K562 (cell line): ENCODE measurements around the gene MAML3. TPM values are rescaled to one million over a fixed set of nuclear protein-coding genes. Genes with fewer than 3 reads are reported as not detected.

ENCODE experiments used
- ATAC-seq: fragments of 200-7000 bp; cut with Tn5 transposase; 3 replicates; pipeline ENCODE4 v1.9.1; 2020; ENCODE audit warnings: moderate library complexity
- BruUV-seq: library from RNA; stranded (reverse); fragments of 400-500 nt; replicated peaks from 2 replicates; lab custom pipeline; 2021; lab: Mats Ljungman, UMichigan
- CTCF ChIA-PET: fragments of 300-600 bp; formaldehyde crosslinking; extraction: SDS; loops from one replicate; lab custom pipeline; 2021; ENCODE audit warnings: low intra/inter-chr PET ratio; lab: Yijun Ruan, JAX
- POLR2A ChIA-PET: fragments of 300-600, 350-650 bp; sonication (Branson Sonifier 250); formaldehyde crosslinking; extraction: SDS; loops from one replicate; lab custom pipeline; 2021; ENCODE audit warnings: antibody characterized with exemption, inconsistent platforms; lab: Yijun Ruan, JAX
- DNase-seq, 4 experiments: peaks; one replicate each; pipeline versions ENCODE4 v3.0.0 to v3.0.0-alpha.2; 2011 to 2018; ENCODE audit warnings: low spot score in 3 of 4, mixed read lengths in 3 of 4; ENCODE audit errors: extremely low read depth in 1 of 4
- FAIRE-seq: peaks from 2 replicates; lab custom pipeline; 2011; peaks lifted over from hg19 to GRCh38; lab: Jason Lieb, UNC
- H2AFZ ChIP-seq: 2 replicates; pipeline ENCODE4 v1.6.0; 2011; ENCODE audit warnings: low read depth, low read length, control low read depth, inconsistent platforms
- H3K27ac ChIP-seq: fragments of 200-600 bp; 3 replicates; pipeline ENCODE4 v1.8.0; 2011; ENCODE audit warnings: low read depth, mild to moderate bottlenecking, control low read depth, inconsistent platforms, low read length, moderate library complexity, mixed read lengths; ENCODE audit errors: extremely low read depth
- H3K27me3 ChIP-seq, 2 experiments: fragments of 300-600 bp in 1 of 2; 2 replicates in 1 of 2; 3 replicates in 1 of 2; pipeline versions ENCODE4 v1.6.0 to v1.8.0; 2011; ENCODE audit warnings: inconsistent platforms in 2 of 2, low read length in 2 of 2, mild to moderate bottlenecking in 1 of 2, mixed read lengths in 1 of 2, moderate library complexity in 1 of 2; ENCODE audit not compliant: control insufficient read depth in 2 of 2, insufficient read depth in 2 of 2
- H3K36me3 ChIP-seq: fragments of 300-600 bp; 3 replicates; pipeline ENCODE4 v1.8.0; 2011; ENCODE audit warnings: mild to moderate bottlenecking, low read length, inconsistent platforms; ENCODE audit not compliant: control insufficient read depth, insufficient read depth
- H3K4me1 ChIP-seq, 2 experiments: fragments of 200-600 bp in 1 of 2; replicated peaks in 1 of 2; 2 replicates in 1 of 2; 3 replicates in 1 of 2; pipeline versions ENCODE4 v1.5.1 to v1.8.0; 2011; ENCODE audit warnings: inconsistent platforms in 2 of 2, low read length in 2 of 2, mild to moderate bottlenecking in 1 of 2, mixed read lengths in 1 of 2, moderate library complexity in 1 of 2; ENCODE audit not compliant: control insufficient read depth in 2 of 2, insufficient read depth in 2 of 2
- H3K4me2 ChIP-seq: 2 replicates; pipeline ENCODE4 v1.6.1; 2011; ENCODE audit warnings: low read length, control low read depth, inconsistent platforms, mixed read lengths; ENCODE audit not compliant: insufficient read depth
- H3K4me3 ChIP-seq: fragments of 200-600 bp; sonication (generic), shearing (Covaris generic); 2 replicates; pipeline ENCODE4 v1.5.1; 2016; ENCODE audit warnings: control low read depth, inconsistent platforms
- H3K79me2 ChIP-seq: fragments of 200-600 bp; 3 replicates; pipeline ENCODE4 v1.8.0; 2011; ENCODE audit warnings: low read length, inconsistent platforms; ENCODE audit not compliant: control insufficient read depth, insufficient read depth
- H3K9ac ChIP-seq, 2 experiments: 2 replicates each; pipeline versions ENCODE4 v1.6.0 to v1.6.1; 2011; ENCODE audit warnings: low read depth in 2 of 2, low read length in 2 of 2, control low read depth in 1 of 2, inconsistent platforms in 1 of 2, mild to moderate bottlenecking in 1 of 2, mixed read lengths in 1 of 2; ENCODE audit not compliant: insufficient read depth in 1 of 2
- H3K9me1 ChIP-seq: one replicate; pipeline ENCODE4 v1.6.0; 2011; ENCODE audit warnings: inconsistent platforms, mild to moderate bottlenecking, low read length, moderate library complexity; ENCODE audit not compliant: control insufficient read depth, insufficient read depth
- H3K9me3 ChIP-seq: replicated peaks from 2 replicates; pipeline ENCODE4 v1.5.1; 2011; ENCODE audit warnings: low read depth, low read length, inconsistent platforms; ENCODE audit not compliant: control insufficient read depth, insufficient read depth
- H4K20me1 ChIP-seq: replicated peaks from 2 replicates; pipeline ENCODE4 v1.6.1; 2011; ENCODE audit warnings: low read length, inconsistent platforms, mixed read lengths; ENCODE audit not compliant: control insufficient read depth, insufficient read depth
- CEBPB ChIP-seq: fragments of 450-650 bp; IDR thresholded peaks from 2 replicates; pipeline ENCODE4 v1.6.1; 2016; ENCODE audit warnings: missing genetic modification characterization, missing compliant biosample characterization
- DDX20 ChIP-seq: fragments of 450-650 bp; IDR thresholded peaks from 2 replicates; pipeline ENCODE4 v1.6.1; 2016; ENCODE audit warnings: missing genetic modification characterization, low read depth, mild to moderate bottlenecking, missing compliant biosample characterization, moderate library complexity
- GABPB1 ChIP-seq: sonication (generic); formaldehyde crosslinking; IDR thresholded peaks from 2 replicates; pipeline ENCODE4 v1.8.0; 2022; ENCODE audit warnings: mild to moderate bottlenecking, missing genetic modification reagents
- HMGXB4 ChIP-seq: sonication (generic); formaldehyde crosslinking; IDR thresholded peaks from 2 replicates; pipeline ENCODE4 v1.8.1; 2023; ENCODE audit warnings: mild to moderate bottlenecking, missing genetic modification reagents
- KLF13 ChIP-seq: fragments of 450-650 bp; IDR thresholded peaks from 2 replicates; pipeline ENCODE4 v1.6.1; 2016; ENCODE audit warnings: missing genetic modification characterization, low read depth, mild to moderate bottlenecking, missing compliant biosample characterization, moderate library complexity, borderline replicate concordance
- KLF6 ChIP-seq: fragments of 250-450 bp; sonication (Bioruptor Pico); IDR thresholded peaks from 2 replicates; pipeline ENCODE4 v1.4.0; 2020; ENCODE audit warnings: mild to moderate bottlenecking, moderate library complexity, borderline replicate concordance
- LARP7 ChIP-seq: fragments of 450-650 bp; IDR thresholded peaks from 2 replicates; pipeline ENCODE4 v1.6.1; 2016
- PHF8 ChIP-seq: fragments of 200-600 bp; sonication (generic); IDR thresholded peaks from 2 replicates; pipeline ENCODE4 v1.6.1; 2012; ENCODE audit warnings: mixed run types, mild to moderate bottlenecking, inconsistent platforms, low read length, moderate library complexity, borderline replicate concordance
- XRCC5 ChIP-seq: fragments of 200-400 bp; formaldehyde crosslinking; IDR thresholded peaks from 2 replicates; pipeline ENCODE4 v1.6.1; 2017; ENCODE audit warnings: low read depth, mild to moderate bottlenecking, low read length
- WGBS: fragments of 100-300 bp; shearing (Covaris generic); methylation state at CpG from one replicate; pipeline ENCODE4 v1.1.6; 2016; ENCODE audit warnings: low coverage, mixed read lengths; ENCODE audit not compliant: insufficient coverage; ENCODE audit errors: missing lambda C conversion rate; 5-methylcytosine and 5-hydroxymethylcytosine counted together
- in situ Hi-C: fragments of 300-500 bp; cut with MboI; formaldehyde crosslinking; loops from 4 replicates; pipeline ENCODE4 v1.15.0; 2018; ENCODE audit warnings: inconsistent platforms, mixed read lengths
- intact Hi-C: fragments of 100-400 bp; cut with micrococcal nuclease; formaldehyde crosslinking; loops from 2 replicates; pipeline ENCODE4 v1.14.2; 2022
- polyA plus RNA-seq, 8 experiments: library from polyadenylated mRNA; depleted of rRNA in 4 of 8; stranded (reverse) in 5 of 8; unstranded in 3 of 8; fragments of >200 nt; fragmentation: Nextera tagmentation in 2 of 8; fragmentation: Illumina TruSeq in 1 of 8; extraction: Ambion mirVana in 2 of 8; extraction: Trizol in 1 of 8; gene quantifications; 2 replicates each; pipeline versions ENCODE4 v1.2.1 to v1.2.3, GENCODE V29; 2011 to 2014; ENCODE audit warnings: inconsistent platforms in 1 of 8, missing spikeins in 1 of 8
- total RNA-seq, 7 experiments: library from RNA; depleted of rRNA in 6 of 7; stranded (reverse); fragments of >200 nt in 6 of 7; fragmentation: Illumina TruSeq in 2 of 7; extraction: Trizol in 2 of 7; gene quantifications; 2 replicates each; pipeline versions ENCODE4 v1.2.1 to v1.2.3, GENCODE V29; 2011 to 2021; ENCODE audit warnings: low replicate concordance in 1 of 7

Gene MAML3
- total and polyA plus RNA-seq, 9 of the 15 experiments (the other 6 are each of a cell fraction or from before 2014, with no cell fraction given) = 0.01 to 0.55 (median 0.25) TPM

GRCh38 chr4:139823345-139823744 lies 330.6 kb downstream of the MAML3 start:
- WGBS = 2% methylated on average over 4 of the region's 4 CpGs
- Histone ChIP-seq H3K4me1 (no peaks in the 10 kb centered on the region), H3K27ac (no peak overlapping the region), H2AFZ (no peak overlapping the region), H3K9ac (no peak overlapping the region), H3K27me3 (peaks cover 18 to 22% of the 10 kb centered on the region in 2 experiments; a peak in 4 of 5 replicates), H4K20me1 (no peaks in the 10 kb centered on the region), H3K36me3 (no peaks in the 10 kb centered on the region), H3K4me2 (no peak overlapping the region), H3K4me3 (no peak overlapping the region), H3K9me3 (no peaks in the 10 kb centered on the region), H3K79me2 (no peaks in the 10 kb centered on the region), H3K9me1 (no peaks in the 10 kb centered on the region)
- TF ChIP-seq GABPB1 (CRISPR knock-in tag) (no peak), HMGXB4 (CRISPR knock-in tag) (no peak)
- ChIA-PET POLR2A (interaction anchor here (0.7 kb wide), 1 partner anchor 727 kb away, joined by 3 read pairs; no protein-coding TSS in a partner anchor), CTCF (no interaction called here)
- no TSS peak for BruUV-seq
- FAIRE-seq (no peak), DNase-seq (no peak), ATAC-seq (no peak)
- in situ Hi-C loops = no loop called here
- intact Hi-C loops = no loop called here

DNA sequence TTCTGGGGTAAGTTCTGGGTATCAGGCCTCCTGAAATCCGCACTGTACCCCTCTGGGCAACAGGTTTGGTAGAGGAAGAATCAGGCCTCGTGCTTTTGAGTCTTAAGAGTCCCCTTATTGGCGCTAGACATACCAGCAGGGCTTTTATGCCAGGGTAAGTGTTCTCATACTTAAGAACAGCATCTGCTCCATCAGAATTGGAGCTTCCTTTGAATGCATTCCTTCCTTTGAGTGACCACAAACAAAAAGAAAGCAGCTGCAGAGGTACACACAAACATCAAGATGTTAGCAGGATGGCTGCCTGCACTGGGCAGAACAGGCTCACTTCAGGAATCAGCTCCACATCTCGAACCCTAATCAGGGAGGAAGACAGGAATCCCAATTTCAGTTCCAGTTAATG lies 331.6 kb downstream of the MAML3 start:
- in situ Hi-C loops = no loop called here
- no peaks in the 10 kb centered on the region for H3K9me1 ChIP-seq
- no peak overlapping the region for H3K27ac ChIP-seq
- ChIA-PET CTCF (no interaction called here), POLR2A (no interaction called here)
- H3K9ac ChIP-seq = no peak overlapping the region
- ATAC-seq (no peak), DNase-seq (no peak), FAIRE-seq (no peak)
- H3K4me2 ChIP-seq = no peak overlapping the region
- no TSS peak for BruUV-seq
- H3K9me3 ChIP-seq = no peaks in the 10 kb centered on the region
- intact Hi-C loops = no loop called here
- no peaks in the 10 kb centered on the region for H4K20me1 ChIP-seq
- WGBS = 0% methylated on average over 4 of the region's 4 CpGs
- H3K36me3 ChIP-seq = no peaks in the 10 kb centered on the region
- TF ChIP-seq KLF6 (CRISPR knock-in tag) (no peak), CEBPB (no peak), DDX20 (tag) (no peak), PHF8 (no peak), KLF13 (tag) (no peak), LARP7 (no peak), XRCC5 (no peak)
- no peaks in the 10 kb centered on the region for H3K4me1 ChIP-seq
- H3K27me3 ChIP-seq = peaks cover 18 to 29% of the 10 kb centered on the region in 2 experiments; a peak in 4 of 5 replicates
- H2AFZ ChIP-seq = no peak overlapping the region
- H3K4me3 ChIP-seq = no peak overlapping the region
- no peaks in the 10 kb centered on the region for H3K79me2 ChIP-seq
